MG63 (cell line): ENCODE measurements around the gene NR1I2. TPM values are rescaled to one million over a fixed set of nuclear protein-coding genes. Genes with fewer than 3 reads are reported as not detected.

Experiments used
- DNase-seq: peaks from one replicate; pipeline ENCODE4 v3.0.0-alpha.2; 2020
- H3K27me3 ChIP-seq: fragments of 250-450 bp; sonication (Bioruptor Pico); 2 replicates; pipeline ENCODE4 v1.5.1; 2020; ENCODE audit warnings: mild to moderate bottlenecking, moderate library complexity
- H3K36me3 ChIP-seq: fragments of 250-450 bp; sonication (Bioruptor Pico); 2 replicates; pipeline ENCODE4 v1.5.1; 2020; ENCODE audit warnings: mild to moderate bottlenecking, moderate library complexity
- H3K4me3 ChIP-seq: fragments of 250-450 bp; sonication (Bioruptor Pico); 2 replicates; pipeline ENCODE4 v1.5.1; 2020; ENCODE audit warnings: mild to moderate bottlenecking, moderate library complexity
- H3K9me3 ChIP-seq: fragments of 250-450 bp; sonication (Bioruptor Pico); 2 replicates; pipeline ENCODE4 v1.5.1; 2020; ENCODE audit warnings: mild to moderate bottlenecking, moderate library complexity
- total RNA-seq: library from RNA; depleted of rRNA; stranded (reverse); fragments of >200 nt; shearing (Covaris generic); gene quantifications from 2 replicates; pipeline ENCODE4 v1.2.3, GENCODE V29; 2014; ENCODE audit warnings: low replicate concordance

Gene NR1I2
- total RNA-seq, 1 experiment from 2014 or later: not detected

GRCh38 chr3:119800844-119801243 is 18.9 kb downstream of the NR1I2 start:
- H3K4me3 ChIP-seq: no peak overlapping the region
- H3K9me3 ChIP-seq: no peaks in the 10 kb centered on the region
- no peak for DNase-seq
- peaks cover 39% of the 10 kb centered on the region for H3K27me3 ChIP-seq
- H3K36me3 ChIP-seq: no peaks in the 10 kb centered on the region

DNA sequence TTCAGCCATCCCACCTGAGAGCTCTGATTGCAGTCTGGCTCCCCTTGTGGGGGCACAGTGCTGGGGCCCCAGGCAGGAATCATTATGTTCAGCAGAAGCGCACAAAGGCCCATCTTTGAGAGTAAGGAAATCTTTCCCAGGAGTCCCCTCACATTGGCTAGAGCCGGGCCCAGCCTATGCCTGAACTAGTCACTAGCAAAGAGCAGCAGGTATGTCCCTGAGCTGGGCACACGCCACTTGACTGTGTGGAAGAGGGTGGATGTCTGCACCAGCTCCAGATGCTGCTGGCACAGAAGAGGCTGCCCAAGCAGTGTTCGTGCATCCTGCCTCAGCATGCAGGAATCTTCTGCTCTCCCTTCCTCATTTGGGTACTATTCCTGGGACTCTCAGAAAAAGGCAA is 26.3 kb downstream of the NR1I2 start:
- no peaks in the 10 kb centered on the region for H3K36me3 ChIP-seq
- H3K4me3 ChIP-seq: no peak overlapping the region
- no peak for DNase-seq
- peaks cover 7% of the 10 kb centered on the region for H3K27me3 ChIP-seq
- H3K9me3 ChIP-seq: no peaks in the 10 kb centered on the region

DNA sequence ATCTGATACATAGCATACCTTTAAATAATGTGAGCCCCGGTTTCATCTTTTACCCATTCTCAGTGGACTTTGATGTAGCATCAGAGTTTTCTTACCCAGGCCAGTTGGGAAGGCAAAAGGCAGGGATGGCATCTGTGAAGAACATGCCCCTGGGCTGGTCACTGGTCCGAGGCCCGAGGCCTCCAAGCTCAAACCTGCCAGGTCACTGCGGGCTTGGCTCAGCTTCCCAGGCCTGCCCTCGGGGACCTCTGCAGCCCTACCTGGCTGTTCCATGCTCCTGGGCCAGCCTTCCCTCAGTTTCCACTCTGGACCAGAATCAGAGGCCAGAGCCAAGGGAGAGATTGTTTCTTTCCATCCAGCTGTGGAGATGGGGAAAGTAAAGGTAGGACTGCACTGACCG is 26.9 kb downstream of the NR1I2 start:
- H3K4me3 ChIP-seq: no peak overlapping the region
- peaks cover 7% of the 10 kb centered on the region for H3K27me3 ChIP-seq
- no peak for DNase-seq
- no peaks in the 10 kb centered on the region for H3K36me3 ChIP-seq
- H3K9me3 ChIP-seq: no peaks in the 10 kb centered on the region

DNA sequence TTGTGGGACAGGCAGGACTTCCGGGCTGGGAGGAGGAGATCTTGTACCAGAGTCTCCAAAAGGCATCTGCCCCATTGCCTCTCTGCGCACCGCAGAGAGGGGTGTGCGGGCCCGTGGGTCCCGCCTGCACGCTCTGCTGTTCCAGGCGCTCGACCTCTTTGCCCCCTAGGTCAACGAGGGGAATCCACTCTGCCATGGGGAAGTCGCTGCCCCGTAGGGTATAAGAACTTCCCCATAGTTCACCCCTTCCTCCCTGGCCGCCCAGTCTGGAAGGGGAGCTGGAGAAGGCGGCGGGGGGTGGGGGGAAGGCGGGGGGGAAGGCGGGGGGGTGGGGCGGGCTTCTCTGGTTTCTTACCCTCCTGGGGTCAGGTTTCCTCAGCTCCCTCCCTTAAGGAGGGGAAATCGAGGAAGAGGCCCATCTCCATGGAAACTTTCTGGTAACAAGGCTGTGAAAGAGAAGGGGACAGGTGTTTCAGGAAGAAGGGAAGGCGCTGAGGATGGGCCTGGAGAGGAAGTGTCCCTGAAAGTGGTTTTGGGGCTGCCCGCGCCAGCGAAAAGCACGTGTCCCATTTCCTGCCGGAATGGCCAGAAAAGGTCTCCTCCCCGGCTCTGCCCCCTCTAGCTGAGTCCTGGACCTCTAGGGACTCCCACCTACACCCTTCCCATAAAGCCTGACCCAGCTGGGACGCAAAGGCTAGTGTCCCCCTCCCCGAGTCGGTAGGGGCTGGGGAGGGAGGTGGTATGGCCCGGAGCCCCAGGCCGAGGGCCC is 27.5 kb downstream of the NR1I2 start:
- no peak overlapping the region for H3K4me3 ChIP-seq
- DNase-seq: no peak
- H3K9me3 ChIP-seq: no peaks in the 10 kb centered on the region
- peaks cover 7% of the 10 kb centered on the region for H3K27me3 ChIP-seq
- no peaks in the 10 kb centered on the region for H3K36me3 ChIP-seq

DNA sequence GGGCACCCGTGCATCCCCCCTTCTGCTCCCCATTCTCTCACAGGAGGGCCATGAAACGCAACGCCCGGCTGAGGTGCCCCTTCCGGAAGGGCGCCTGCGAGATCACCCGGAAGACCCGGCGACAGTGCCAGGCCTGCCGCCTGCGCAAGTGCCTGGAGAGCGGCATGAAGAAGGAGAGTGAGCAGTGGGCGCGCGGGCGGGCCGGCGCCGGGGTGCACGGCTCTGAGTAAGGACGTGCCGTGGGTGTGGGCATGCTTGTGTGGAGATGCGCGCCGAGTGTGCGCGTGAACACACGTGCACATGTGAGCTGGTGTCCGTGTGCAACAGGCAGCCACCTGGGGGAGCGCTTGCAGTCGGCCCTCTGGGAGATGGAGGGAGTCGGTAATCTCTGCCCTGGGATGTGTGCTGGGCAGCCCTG is 28.1 kb downstream of the NR1I2 start:
- H3K36me3 ChIP-seq: no peaks in the 10 kb centered on the region
- peak; percentile 16 for DNase-seq
- H3K4me3 ChIP-seq: no peak overlapping the region
- H3K9me3 ChIP-seq: no peaks in the 10 kb centered on the region
- peaks cover 2% of the 10 kb centered on the region for H3K27me3 ChIP-seq

DNA sequence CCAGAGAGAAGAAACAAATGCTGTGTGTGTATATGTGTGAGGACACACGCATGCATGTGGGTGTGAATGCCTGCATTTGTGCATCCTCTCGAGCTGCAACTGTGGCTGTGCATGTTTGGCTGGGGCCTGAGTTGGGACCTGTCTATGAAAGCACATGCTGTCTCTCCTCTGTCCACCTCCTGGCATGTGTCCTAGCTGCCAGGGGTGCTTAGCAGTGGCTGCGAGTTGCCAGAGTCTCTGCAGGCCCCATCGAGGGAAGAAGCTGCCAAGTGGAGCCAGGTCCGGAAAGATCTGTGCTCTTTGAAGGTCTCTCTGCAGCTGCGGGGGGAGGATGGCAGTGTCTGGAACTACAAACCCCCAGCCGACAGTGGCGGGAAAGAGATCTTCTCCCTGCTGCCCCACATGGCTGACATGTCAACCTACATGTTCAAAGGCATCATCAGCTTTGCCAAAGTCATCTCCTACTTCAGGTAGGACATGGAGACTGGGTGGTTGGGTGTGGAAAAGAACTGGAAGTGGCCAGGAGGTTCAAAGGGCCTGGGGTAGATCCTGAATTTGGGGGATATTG is 30.7 kb downstream of the NR1I2 start:
- no peaks in the 10 kb centered on the region for H3K36me3 ChIP-seq
- H3K27me3 ChIP-seq: no peaks in the 10 kb centered on the region
- H3K4me3 ChIP-seq: no peak overlapping the region
- DNase-seq: no peak
- H3K9me3 ChIP-seq: no peaks in the 10 kb centered on the region

DNA sequence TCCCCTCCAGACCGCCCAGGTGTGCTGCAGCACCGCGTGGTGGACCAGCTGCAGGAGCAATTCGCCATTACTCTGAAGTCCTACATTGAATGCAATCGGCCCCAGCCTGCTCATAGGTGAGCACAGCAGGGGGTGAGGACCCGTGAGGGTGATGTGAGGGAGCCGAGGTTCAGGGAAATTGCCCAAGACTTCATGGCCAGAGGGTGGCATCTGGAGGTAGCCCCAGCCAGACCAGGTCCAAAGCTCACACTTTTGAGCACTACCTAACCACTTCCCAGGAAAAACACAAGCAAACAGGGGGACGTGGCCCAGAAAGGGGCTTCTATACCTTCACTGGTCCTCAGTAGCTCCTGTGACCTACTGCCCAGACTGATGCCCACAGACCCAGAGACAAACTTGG is 33.8 kb downstream of the NR1I2 start:
- H3K36me3 ChIP-seq: no peaks in the 10 kb centered on the region
- H3K27me3 ChIP-seq: no peaks in the 10 kb centered on the region
- no peaks in the 10 kb centered on the region; the same call in 1 of the 2 replicates for H3K9me3 ChIP-seq
- no peak for DNase-seq
- no peak overlapping the region for H3K4me3 ChIP-seq

DNA sequence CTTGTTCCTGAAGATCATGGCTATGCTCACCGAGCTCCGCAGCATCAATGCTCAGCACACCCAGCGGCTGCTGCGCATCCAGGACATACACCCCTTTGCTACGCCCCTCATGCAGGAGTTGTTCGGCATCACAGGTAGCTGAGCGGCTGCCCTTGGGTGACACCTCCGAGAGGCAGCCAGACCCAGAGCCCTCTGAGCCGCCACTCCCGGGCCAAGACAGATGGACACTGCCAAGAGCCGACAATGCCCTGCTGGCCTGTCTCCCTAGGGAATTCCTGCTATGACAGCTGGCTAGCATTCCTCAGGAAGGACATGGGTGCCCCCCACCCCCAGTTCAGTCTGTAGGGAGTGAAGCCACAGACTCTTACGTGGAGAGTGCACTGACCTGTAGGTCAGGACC is 35.2 kb downstream of the NR1I2 start:
- Histone ChIP-seq H3K4me3 (no peak overlapping the region), H3K9me3 (no peaks in the 10 kb centered on the region; the same call in 1 of the 2 replicates), H3K36me3 (no peaks in the 10 kb centered on the region), H3K27me3 (no peaks in the 10 kb centered on the region)
- no peak for DNase-seq

- no peak overlapping the region for H3K4me3 ChIP-seq
- H3K9me3 ChIP-seq: no peaks in the 10 kb centered on the region; the same call in 1 of the 2 replicates
- H3K27me3 ChIP-seq: no peaks in the 10 kb centered on the region
- H3K36me3 ChIP-seq: no peaks in the 10 kb centered on the region
- DNase-seq: no peak
Observed at GRCh38 chr3:119817583-119818363, 35.9 kb downstream of the NR1I2 start.

- no peak for DNase-seq
- H3K36me3 ChIP-seq: no peaks in the 10 kb centered on the region
- no peak overlapping the region for H3K4me3 ChIP-seq
- H3K9me3 ChIP-seq: no peaks in the 10 kb centered on the region; the same call in 1 of the 2 replicates
- H3K27me3 ChIP-seq: no peaks in the 10 kb centered on the region
Observed at GRCh38 chr3:119818937-119819336, 37.0 kb downstream of the NR1I2 start.

DNA sequence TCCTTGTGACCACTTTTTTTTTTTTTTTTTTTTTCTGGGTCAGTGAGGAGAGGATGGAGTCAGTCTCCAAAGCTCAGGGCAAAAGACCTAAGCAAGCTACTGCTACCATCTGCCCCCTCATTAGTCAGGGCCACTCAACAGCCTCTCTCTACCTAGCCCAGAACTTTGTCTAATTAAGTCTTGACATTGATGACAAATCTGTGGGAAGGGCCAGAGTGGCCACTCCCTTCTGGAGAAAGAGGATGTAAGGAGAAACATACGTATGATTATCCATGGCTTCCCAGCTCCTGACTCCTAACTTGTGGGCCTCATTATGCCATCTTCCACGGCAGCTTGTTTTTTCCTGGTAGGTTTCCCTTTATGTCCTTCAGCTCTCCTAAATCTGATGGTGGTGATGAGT is 37.9 kb downstream of the NR1I2 start:
- Histone ChIP-seq H3K27me3 (no peaks in the 10 kb centered on the region), H3K36me3 (no peaks in the 10 kb centered on the region), H3K9me3 (no peaks in the 10 kb centered on the region; the same call in 1 of the 2 replicates), H3K4me3 (no peak overlapping the region)
- no peak for DNase-seq

DNA sequence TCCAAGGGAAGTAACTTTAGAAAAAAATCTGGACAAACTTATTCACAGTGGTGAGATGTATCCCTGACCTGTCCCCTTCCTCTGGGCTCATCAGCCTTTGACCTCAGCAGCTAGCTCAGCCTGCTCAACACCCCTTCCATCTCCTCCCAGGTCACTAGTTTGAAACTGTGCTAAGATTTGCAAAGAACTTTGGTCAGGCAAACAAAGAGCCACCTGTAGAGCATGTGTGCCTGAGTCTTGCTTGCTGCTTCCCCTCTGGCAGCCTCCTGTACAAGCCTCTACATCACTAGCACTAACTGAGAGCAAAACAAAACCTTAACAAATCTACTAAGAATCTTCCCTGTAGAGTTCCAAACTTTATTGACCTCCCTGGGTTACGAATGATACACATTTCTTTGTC is 43.9 kb downstream of the NR1I2 start:
- H3K36me3 ChIP-seq: no peaks in the 10 kb centered on the region
- H3K4me3 ChIP-seq: no peak overlapping the region
- no peaks in the 10 kb centered on the region for H3K27me3 ChIP-seq
- H3K9me3 ChIP-seq: no peaks in the 10 kb centered on the region
- no peak for DNase-seq

GRCh38 chr3:119826711-119827608 is 45.1 kb downstream of the NR1I2 start:
- Histone ChIP-seq H3K9me3 (no peaks in the 10 kb centered on the region), H3K36me3 (no peaks in the 10 kb centered on the region), H3K4me3 (no peak overlapping the region), H3K27me3 (no peaks in the 10 kb centered on the region)
- no peak for DNase-seq

- DNase-seq: no peak
Observed at GRCh38 chr3:119829420-119829819, 47.5 kb downstream of the NR1I2 start.

DNA sequence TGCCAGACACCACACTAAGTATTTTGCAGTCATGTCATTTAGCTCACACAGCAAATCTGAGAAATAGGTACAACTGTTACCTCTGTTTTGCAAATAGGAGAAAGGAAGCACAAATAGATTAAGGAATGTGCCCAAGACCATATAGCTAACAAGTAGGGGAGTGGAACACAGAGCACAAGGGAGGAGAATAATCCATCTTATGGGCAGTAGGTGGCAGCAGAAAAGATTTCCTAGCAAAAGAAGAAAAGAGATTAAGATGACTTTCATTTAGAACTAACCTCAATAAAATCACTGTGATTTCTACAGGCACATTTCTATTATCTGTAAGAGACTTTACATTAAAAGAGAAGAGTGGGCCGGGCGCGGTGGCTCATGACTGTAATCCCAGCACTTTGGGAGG is 49.1 kb downstream of the NR1I2 start:
- no peaks in the 10 kb centered on the region for H3K9me3 ChIP-seq
- DNase-seq: no peak
- H3K4me3 ChIP-seq: no peak overlapping the region
- no peaks in the 10 kb centered on the region for H3K27me3 ChIP-seq
- H3K36me3 ChIP-seq: no peaks in the 10 kb centered on the region

More at GRCh38 chr3:119829420-119829819, 47.5 kb downstream of the NR1I2 start:
- Histone ChIP-seq H3K9me3 (no peaks in the 10 kb centered on the region), H3K4me3 (no peak overlapping the region), H3K27me3 (no peaks in the 10 kb centered on the region), H3K36me3 (no peaks in the 10 kb centered on the region)

GRCh38 chr3:119831941-119832371 is 50.1 kb downstream of the NR1I2 start:
- Histone ChIP-seq H3K36me3 (no peaks in the 10 kb centered on the region), H3K9me3 (no peaks in the 10 kb centered on the region), H3K27me3 (no peaks in the 10 kb centered on the region), H3K4me3 (no peak overlapping the region)
- no peak for DNase-seq
